Kidney (tissue), 14 donors: ENCODE measurements around the gene HPSE. TPM values are rescaled to one million over a fixed set of nuclear protein-coding genes. Genes with fewer than 3 reads are reported as not detected.

Experiments used
- DNase-seq, 5 donors: peaks; one replicate each; pipeline ENCODE4 v3.0.0-alpha.2; 2013 to 2020
- FAIRE-seq: peaks from 2 replicates; lab custom pipeline; 2012; peaks lifted over from hg19 to GRCh38; lab: Jason Lieb, UNC
- H3K27ac ChIP-seq, 2 donors: one replicate each; pipeline ENCODE4 v1.7.0; 2013; ENCODE audit warnings: low read depth in 2 of 2, low read length in 2 of 2, inconsistent platforms in 1 of 2
- H3K27me3 ChIP-seq: one replicate; pipeline ENCODE4 v1.7.1; 2013; ENCODE audit warnings: low read length, inconsistent platforms; ENCODE audit not compliant: control insufficient read depth, insufficient read depth
- H3K36me3 ChIP-seq, 3 donors: one replicate each; pipeline versions ENCODE4 v1.7.0 to v1.7.1; 2013; ENCODE audit warnings: low read length in 3 of 3, control low read depth in 1 of 3, inconsistent platforms in 1 of 3; ENCODE audit not compliant: insufficient read depth in 3 of 3, control insufficient read depth in 2 of 3
- H3K4me1 ChIP-seq, 3 donors: one replicate each; pipeline versions ENCODE4 v1.7.0 to v1.7.1; 2013; ENCODE audit warnings: low read length in 3 of 3, inconsistent platforms in 1 of 3, low read depth in 1 of 3; ENCODE audit not compliant: control insufficient read depth in 2 of 3, insufficient read depth in 2 of 3
- H3K4me3 ChIP-seq, 3 donors: one replicate each; pipeline versions ENCODE4 v1.7.0 to v1.8.1; 2013; ENCODE audit warnings: low read length in 3 of 3, control low read depth in 1 of 3, inconsistent platforms in 1 of 3
- H3K9ac ChIP-seq, 3 donors: one replicate each; pipeline versions ENCODE4 v1.7.0 to v1.7.1; 2013; ENCODE audit warnings: low read length in 3 of 3, control low read depth in 1 of 3, inconsistent platforms in 1 of 3
- H3K9me3 ChIP-seq, 3 donors: one replicate each; pipeline versions ENCODE4 v1.7.0 to v1.7.1; 2013; ENCODE audit warnings: low read length in 3 of 3, control low read depth in 1 of 3, inconsistent platforms in 1 of 3; ENCODE audit not compliant: control insufficient read depth in 2 of 3, insufficient read depth in 1 of 3
- intact Hi-C: fragments of 100-400 bp; cut with DNase I; formaldehyde crosslinking; loops from one replicate; pipeline ENCODE4 v1.11.1; 2022
- polyA plus RNA-seq: library from polyadenylated mRNA; stranded (reverse); fragments of 350-450 nt; fragmentation: Illumina TruSeq; extraction: RNeasy Lipid Tissue Mini Kit (QIAGEN cat#74804); gene quantifications from one replicate; pipeline ENCODE4 v1.2.3, GENCODE V29; 2014; ENCODE audit warnings: low read depth, low replicate concordance; ENCODE audit not compliant: insufficient read depth
- total RNA-seq: library from RNA; stranded (reverse); fragmentation: NEBNext Ultra II Directional; extraction: Animal tissue kit (Norgen Biotek cat#: 25700); gene quantifications from one replicate; pipeline ENCODE4 v1.2.1, GENCODE V29; 2021
- TF ChIP-seq, protein P1 (sequence below): IDR thresholded peaks from 3 replicates; pipeline ENCODE4 v1.5.1; 2012; ENCODE audit warnings: mild to moderate bottlenecking, moderate library complexity, borderline replicate concordance; ENCODE audit not compliant: insufficient read depth; ENCODE audit errors: extremely low read depth
- donor health status: control.
- donor health status: control.
- donor health status: control.
- donor health status: control.
- donor health status: control.
- donor health status: DM: yes; HTN: yes; CAD: no.
- donor health status: Normal renal cell carcinoma (clear cell type).

The HPSE gene
- total and polyA plus RNA-seq, 2 donors from 2014 or later, result 1.9 to 6.8 TPM

DNA sequence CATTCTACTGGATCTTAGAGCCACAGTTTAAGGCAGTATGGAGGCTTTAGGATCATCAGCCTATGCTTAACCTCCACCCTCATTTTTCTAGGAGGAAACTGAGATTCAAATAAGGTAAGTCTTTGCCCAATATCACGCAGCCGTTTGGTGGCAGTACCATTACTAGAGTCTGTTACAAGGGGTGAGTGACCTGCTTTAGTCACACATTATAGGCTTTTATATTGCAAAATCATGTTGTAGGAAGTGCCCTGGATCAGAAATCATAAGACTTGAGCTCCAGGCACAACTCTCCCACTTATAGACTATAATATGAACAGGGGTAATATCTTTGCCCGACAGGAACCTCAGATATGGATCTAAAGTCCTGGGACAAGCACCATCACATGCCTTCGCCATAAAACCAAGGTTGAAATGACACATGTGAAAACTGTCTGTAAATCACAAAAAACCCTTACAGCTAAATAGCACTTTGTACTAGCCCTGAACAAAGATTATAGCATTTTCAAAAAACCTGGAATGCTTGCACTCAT is 19.2 kb downstream of the HPSE start:
- TF ChIP-seq, protein P1, sequence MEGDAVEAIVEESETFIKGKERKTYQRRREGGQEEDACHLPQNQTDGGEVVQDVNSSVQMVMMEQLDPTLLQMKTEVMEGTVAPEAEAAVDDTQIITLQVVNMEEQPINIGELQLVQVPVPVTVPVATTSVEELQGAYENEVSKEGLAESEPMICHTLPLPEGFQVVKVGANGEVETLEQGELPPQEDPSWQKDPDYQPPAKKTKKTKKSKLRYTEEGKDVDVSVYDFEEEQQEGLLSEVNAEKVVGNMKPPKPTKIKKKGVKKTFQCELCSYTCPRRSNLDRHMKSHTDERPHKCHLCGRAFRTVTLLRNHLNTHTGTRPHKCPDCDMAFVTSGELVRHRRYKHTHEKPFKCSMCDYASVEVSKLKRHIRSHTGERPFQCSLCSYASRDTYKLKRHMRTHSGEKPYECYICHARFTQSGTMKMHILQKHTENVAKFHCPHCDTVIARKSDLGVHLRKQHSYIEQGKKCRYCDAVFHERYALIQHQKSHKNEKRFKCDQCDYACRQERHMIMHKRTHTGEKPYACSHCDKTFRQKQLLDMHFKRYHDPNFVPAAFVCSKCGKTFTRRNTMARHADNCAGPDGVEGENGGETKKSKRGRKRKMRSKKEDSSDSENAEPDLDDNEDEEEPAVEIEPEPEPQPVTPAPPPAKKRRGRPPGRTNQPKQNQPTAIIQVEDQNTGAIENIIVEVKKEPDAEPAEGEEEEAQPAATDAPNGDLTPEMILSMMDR, result no peak
- no peak for DNase-seq
- no peak for FAIRE-seq
- no peaks in the 10 kb centered on the region for H3K27me3 ChIP-seq
- intact Hi-C loops, result no loop called here
- H3K4me3 ChIP-seq, result no peak overlapping the region
- H3K4me1 ChIP-seq, result no peaks in the 10 kb centered on the region
- H3K36me3 ChIP-seq, result no peaks in the 10 kb centered on the region
- no peaks in the 10 kb centered on the region for H3K9me3 ChIP-seq
- H3K9ac ChIP-seq, result no peak overlapping the region
- H3K27ac ChIP-seq, result no peak overlapping the region

DNA sequence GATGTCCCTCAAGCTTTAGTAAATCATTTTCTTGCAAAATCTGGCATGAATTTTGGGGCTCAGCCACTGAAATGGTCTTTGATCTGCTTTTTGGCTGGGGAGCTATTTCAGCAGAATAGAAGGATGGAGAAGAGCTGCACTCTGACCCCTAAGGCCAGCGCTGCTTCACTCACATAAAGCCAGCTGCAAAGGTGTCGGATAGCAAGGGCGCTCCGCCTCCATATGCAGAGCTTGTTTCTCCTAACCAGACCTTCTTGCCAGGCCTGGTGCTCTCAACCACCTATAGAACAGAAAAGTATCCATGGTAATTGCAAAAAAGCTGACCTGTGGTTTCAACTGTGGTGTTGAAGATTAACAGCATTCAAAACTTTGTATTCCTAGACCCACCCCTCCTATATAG is 26.0 kb downstream of the HPSE start:
- Histone ChIP-seq H3K4me3 (no peak overlapping the region), H3K9me3 (no peaks in the 10 kb centered on the region), H3K27ac (no peak overlapping the region), H3K27me3 (no peaks in the 10 kb centered on the region), H3K36me3 (no peaks in the 10 kb centered on the region), H3K4me1 (no peaks in the 10 kb centered on the region), H3K9ac (no peak overlapping the region)
- intact Hi-C loops, result no loop called here
- FAIRE-seq (no peak), DNase-seq (peak in 3 of 5 donors; percentile 16 to 42 (median 17))
- TF ChIP-seq, protein P1, result no peak

DNA sequence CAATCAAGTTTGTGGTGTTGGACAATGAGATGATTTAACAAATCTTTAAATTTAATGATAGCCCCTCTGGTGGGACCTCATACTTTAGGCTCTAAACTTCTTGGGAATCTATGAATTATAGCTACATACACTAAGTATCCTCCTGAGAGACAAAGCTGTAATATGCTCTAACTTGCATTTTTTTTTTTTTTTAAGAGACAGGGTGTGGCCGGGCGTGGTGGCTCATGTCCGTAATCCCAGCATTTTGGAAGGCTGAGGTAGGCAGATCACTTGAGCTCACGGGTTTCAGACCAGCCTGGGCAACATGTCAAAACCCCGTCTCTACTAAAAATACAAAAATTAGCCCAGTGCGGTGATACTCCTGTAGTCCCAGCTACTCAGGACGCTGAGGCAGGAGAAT is 26.7 kb downstream of the HPSE start:
- no peak overlapping the region for H3K4me3 ChIP-seq
- H3K9ac ChIP-seq, result no peak overlapping the region
- no peak overlapping the region for H3K27ac ChIP-seq
- no peaks in the 10 kb centered on the region for H3K27me3 ChIP-seq
- no peaks in the 10 kb centered on the region for H3K9me3 ChIP-seq
- FAIRE-seq (no peak), DNase-seq (no peak)
- no peaks in the 10 kb centered on the region for H3K4me1 ChIP-seq
- TF ChIP-seq, protein P1, result no peak
- no peaks in the 10 kb centered on the region for H3K36me3 ChIP-seq
- intact Hi-C loops, result no loop called here

DNA sequence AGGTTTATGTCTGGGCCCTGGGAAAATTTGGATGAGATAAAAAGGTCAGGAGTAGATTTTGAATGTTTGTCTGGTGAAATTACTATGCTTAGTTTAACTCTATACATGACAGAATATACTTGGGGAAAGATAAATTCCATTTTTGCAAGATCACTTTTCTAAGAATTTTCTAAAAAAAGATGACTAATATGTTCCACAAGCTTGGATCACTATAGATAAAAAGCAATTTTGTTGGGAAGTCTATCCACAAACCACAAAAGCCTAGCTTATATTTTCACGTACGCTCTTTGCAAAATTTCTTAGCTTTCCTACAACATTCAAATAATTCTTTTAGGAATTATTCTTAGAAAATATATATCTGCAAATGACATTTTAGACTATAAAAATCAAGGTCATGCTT is 29.5 kb downstream of the HPSE start:
- FAIRE-seq, result no peak
- H3K27ac ChIP-seq, result no peak overlapping the region
- H3K9ac ChIP-seq, result no peak overlapping the region
- intact Hi-C loops, result no loop called here
- H3K27me3 ChIP-seq, result no peaks in the 10 kb centered on the region
- no peaks in the 10 kb centered on the region for H3K9me3 ChIP-seq
- no peak for DNase-seq
- no peak overlapping the region for H3K4me3 ChIP-seq
- TF ChIP-seq, protein P1, result no peak
- no peaks in the 10 kb centered on the region for H3K36me3 ChIP-seq
- no peaks in the 10 kb centered on the region for H3K4me1 ChIP-seq
